ENCODE results near the gene ZNF557.
A peak's percentile ranks its signal among the peaks of the same experiment; 100 is the strongest.
"Not testable (repeated sequence)": the region's sequence is repeated elsewhere in the genome, so short reads cannot be mapped to it uniquely, and the experiment has no call there.

The ZNF557 gene
- total RNA-seq, result 4.9 to 38.2 (median 23.7) reads per million in 17 experiments

DNA sequence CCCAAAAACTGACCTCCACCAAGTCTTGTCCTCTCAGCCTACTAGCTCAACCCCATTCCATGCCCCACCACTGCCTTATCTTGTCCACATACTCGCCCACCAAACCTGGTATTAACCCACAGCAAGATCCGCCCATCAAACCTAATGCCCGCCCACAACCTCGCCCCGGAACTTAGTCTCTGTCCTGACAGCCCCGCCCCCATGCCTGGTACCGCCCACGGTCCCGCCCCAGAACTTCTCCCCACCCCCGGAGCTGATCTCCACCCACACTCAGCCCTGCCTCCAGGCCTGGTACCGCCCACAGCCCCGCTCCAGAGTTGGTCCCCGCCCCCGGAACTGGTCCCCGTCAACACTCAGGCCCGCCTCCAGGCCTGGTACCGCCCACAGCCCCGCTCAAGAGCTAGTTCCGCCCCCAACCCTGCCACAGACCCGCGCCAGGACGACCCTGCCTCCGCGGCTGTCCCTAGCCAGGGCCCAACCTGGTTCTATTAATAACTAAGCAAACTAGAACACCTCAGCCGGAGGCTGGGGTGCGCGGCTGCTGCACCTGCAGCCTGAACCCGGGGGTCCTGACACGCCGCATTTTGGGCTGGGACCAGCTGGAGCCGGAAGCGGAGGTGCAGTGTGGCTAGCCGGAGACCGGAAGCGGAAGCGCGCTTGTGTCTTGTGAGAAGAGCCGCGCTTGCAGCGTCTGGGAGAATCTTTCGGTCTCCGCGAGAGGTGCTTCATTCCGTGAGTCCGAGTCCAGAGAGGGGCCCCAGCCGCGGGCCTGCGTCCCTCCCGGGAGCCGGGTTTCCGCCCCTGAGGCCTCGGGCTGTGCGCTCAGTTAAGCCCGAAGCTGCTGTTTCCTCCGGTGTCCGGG is at the start of gene ZNF557:
Gene ZNF557 (plus strand): TSS at position 662 of the 862 bp plus-strand sequence. CDS start 5,372 bp downstream, outside the sequence.
- peak; percentile 97 to 99 (median 98) for DNase-seq

GRCh38 chr19:7021331-7021730 is 48.2 kb upstream of the ZNF557 start, which contains the start of gene MBD3L2B:
Gene MBD3L2B (minus strand): TSS chr19:7021431. CDS start chr19:7021397, 34 bp downstream.
- DNase-seq, result not testable (repeated sequence)

DNA sequence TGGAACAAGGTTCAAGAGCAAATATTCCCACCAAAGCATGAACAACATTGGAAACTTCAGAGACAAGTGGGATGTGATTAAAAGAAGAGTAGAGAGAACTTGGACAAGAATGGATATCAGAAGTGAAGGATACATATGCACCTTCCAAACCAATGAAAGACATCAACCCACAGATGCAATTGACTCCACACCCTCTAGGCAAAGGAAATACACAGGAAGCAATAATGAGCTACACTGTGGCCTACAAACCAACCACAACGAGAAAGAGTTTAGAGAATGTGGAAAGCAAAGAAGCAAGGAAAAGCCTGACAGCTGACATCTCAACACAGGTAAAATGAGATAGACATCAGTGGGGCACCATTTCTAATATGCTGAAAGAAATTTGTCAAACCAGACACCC is 40.7 kb upstream of the ZNF557 start:
- not testable (repeated sequence) for DNase-seq

DNA sequence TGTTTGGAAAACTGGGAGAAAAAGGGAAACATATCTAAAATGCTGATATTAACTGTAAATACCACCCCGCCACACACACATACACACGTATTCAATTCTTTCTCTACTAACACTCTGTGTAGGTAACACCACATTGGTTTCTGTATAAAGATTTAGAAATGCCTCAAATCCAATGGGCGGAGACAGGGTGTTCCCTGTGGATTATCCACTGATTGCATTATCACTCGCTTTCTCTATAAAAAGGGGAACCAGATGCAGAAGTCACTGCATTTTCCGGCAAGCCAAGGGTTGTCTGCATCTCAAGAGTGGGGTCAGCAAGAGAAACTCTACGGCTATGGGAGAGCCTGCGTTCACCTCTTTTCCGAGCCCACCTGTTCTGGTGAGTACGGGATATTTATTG is 39.2 kb upstream of the ZNF557 start, which contains the start of gene MBD3L5:
Gene MBD3L5 (plus strand): TSS at position 301 of the 400 bp plus-strand sequence. CDS start 34 bp downstream, at position 335.
- not testable (repeated sequence) for DNase-seq

DNA sequence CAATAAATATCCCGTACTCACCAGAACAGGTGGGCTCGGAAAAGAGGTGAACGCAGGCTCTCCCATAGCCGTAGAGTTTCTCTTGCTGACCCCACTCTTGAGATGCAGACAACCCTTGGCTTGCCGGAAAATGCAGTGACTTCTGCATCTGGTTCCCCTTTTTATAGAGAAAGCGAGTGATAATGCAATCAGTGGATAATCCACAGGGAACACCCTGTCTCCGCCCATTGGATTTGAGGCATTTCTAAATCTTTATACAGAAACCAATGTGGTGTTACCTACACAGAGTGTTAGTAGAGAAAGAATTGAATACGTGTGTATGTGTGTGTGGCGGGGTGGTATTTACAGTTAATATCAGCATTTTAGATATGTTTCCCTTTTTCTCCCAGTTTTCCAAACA is 29.4 kb upstream of the ZNF557 start, which contains the start of gene MBD3L4:
Gene MBD3L4 (minus strand): TSS at position 101 of the 400 bp plus-strand sequence. CDS start 35 bp downstream, at position 66.
- DNase-seq, result not testable (repeated sequence)

DNA sequence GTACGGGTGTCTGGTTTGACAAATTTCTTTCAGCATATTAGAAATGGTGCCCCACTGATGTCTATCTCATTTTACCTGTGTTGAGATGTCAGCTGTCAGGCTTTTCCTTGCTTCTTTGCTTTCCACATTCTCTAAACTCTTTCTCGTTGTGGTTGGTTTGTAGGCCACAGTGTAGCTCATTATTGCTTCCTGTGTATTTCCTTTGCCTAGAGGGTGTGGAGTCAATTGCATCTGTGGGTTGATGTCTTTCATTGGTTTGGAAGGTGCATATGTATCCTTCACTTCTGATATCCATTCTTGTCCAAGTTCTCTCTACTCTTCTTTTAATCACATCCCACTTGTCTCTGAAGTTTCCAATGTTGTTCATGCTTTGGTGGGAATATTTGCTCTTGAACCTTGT is 27.9 kb upstream of the ZNF557 start:
- not testable (repeated sequence) for DNase-seq

DNA sequence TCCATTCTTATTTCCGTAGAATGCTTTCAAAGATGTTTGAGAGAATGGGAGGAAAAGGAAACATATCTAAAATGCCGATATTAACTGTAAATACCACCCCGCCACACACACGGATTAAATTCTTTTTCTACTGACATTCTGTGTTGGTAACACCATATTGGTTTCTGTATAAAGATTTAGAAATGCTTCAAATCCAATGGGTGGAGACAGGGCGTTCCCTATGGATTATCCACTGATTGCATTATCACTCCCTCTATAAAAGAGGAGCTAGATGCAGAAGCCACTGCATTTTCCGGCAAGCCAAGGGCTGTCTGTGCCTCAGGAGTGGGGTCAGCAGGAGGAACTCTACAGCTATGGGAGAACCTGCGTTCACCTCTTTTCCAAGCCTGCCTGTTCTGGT is 20.5 kb upstream of the ZNF557 start, which contains the start of gene MBD3L2:
Gene MBD3L2 (plus strand): TSS at position 301 of the 400 bp plus-strand sequence. CDS start 53 bp downstream, at position 354.
- DNase-seq, result not testable (repeated sequence)

GRCh38 chr19:7051421-7051820 is 18.1 kb upstream of the ZNF557 start:
- DNase-seq, result not testable (repeated sequence)

DNA sequence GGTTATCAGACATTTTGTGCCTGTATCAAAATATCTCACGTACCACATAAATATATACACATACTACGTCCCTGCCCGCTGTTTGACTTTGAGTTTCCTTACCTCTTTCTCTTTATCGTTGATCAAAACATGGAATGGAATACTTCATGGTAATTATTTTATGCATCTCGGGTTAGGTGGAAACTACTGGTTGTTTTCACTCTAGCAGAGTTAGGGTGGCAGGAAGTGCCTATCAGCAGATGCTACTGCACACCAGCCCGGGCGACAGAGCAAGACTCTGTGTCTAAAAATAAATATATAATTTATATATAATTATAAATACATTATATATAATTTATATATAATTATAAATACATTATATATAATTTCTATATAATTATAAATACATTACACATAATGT is 16.6 kb upstream of the ZNF557 start:
- not testable (repeated sequence) for DNase-seq

DNA sequence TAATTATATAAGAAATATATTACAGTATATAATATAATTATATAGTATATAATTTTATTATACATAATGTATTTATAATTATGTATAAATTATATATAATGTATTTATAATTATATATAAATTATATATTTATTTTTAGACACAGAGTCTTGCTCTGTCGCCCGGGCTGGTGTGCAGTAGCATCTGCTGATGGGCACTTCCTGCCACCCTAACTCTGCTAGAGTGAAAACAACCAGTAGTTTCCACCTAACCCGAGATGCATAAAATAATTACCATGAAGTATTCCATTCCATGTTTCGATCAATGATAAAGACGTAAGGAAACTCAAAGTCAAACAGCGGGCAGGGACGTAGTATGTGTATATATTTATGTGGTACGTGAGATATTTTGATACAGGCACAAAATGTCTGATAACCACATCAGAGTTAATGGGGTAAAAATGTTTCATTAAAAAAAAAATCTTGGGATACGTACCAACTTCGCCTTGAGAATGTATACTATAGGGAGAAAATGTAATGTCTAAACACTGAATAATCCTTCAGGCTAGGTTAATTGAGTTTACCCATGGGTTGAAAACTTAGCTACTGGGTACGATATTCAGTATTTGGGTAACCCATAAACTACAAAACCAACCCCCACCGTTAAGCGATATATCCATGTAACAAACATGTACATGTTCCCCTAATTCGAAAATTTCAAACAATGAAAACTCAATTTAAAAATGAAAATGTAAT is 14.7 kb upstream of the ZNF557 start:
- not testable (repeated sequence) for DNase-seq

DNA sequence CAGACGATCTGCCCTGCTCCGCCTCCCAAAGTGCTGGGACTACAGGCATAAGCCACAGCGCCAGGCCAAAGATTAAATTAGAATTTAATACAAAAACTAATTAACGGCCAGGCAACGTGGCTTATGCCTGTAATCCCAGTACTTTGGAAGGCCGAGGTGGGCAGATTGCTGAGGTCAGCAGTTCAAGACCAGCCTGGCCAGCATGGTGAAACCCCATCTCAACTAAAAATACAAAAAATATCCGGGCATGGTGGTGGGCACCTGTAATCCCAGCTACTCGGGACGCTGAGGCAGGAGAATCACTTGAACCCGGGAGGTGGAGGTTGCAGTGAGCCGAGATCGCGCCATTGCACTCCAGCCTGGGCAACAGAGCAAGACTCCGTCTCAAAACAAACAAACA is 13.8 kb upstream of the ZNF557 start:
- not testable (repeated sequence) for DNase-seq

DNA sequence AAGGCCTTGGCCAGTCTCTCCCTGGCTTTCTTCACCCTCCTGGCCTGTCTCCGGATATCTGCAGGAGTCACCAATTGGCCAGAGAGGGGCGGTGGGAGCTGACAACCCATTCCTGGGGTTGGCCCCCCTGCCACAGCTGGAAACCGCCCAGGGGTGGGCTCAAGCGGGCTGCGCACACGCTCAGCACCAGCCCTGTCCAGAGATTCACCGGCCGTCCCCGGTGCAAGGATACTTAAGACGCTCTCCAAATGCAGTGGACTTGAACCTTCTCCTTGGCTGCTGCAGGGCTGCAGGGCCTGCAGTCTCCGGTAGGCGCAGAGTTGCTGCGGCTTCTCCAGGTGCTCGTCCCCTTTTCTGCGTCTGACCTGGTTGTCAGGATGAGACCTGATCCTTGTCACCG is 13.1 kb upstream of the ZNF557 start:
- DNase-seq, result not testable (repeated sequence)

- not testable (repeated sequence) for DNase-seq
Observed at GRCh38 chr19:7058576-7058975, 10.9 kb upstream of the ZNF557 start, which contains the start of gene MBD3L3. Gene MBD3L3 (minus strand): TSS chr19:7058676. CDS start chr19:7058605, 71 bp downstream.

DNA sequence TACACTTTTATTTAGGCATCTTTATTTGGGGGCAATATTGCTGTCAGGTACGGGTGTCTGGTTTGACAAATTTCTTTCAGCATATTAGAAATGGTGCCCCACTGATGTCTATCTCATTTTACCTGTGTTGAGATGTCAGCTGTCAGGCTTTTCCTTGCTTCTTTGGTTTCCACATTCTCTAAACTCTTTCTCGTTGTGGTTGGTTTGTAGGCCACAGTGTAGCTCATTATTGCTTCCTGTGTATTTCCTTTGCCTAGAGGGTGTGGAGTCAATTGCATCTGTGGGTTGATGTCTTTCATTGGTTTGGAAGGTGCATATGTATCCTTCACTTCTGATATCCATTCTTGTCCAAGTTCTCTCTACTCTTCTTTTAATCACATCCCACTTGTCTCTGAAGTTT is 9.5 kb upstream of the ZNF557 start:
- not testable (repeated sequence) for DNase-seq

GRCh38 chr19:7063339-7063738 is 6.2 kb upstream of the ZNF557 start:
- no peak for DNase-seq

DNA sequence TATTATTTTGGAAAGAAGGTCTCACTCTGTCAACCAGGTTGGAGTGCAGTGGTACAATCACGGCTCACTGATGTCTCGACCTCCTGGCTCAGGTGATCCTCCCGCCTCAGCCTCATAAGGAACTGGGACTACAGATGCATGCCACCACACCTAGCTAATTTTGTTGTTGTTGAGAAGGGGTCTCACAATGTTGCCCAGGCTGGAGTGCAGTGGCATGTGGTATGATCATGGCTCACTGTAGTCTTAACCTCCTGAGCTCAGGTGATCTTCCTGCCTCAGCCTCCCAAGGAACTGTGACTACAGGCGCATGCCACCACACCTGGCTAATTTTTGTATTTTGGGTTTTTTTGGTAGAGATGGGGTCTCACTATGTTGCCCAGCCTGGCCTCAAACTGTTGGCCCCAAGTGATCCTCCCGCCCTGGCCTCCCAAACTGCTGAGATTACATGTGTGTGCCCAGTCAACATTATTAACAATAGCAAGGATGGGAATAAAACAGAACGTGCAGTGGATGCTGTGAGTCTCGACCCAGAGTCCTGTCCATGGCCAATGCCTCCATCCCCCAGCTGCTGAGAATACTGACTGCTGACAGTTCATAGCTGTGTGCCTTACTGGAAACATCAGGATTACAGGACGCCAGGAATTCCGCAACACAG is 5.6 kb upstream of the ZNF557 start:
- DNase-seq, result no peak

DNA sequence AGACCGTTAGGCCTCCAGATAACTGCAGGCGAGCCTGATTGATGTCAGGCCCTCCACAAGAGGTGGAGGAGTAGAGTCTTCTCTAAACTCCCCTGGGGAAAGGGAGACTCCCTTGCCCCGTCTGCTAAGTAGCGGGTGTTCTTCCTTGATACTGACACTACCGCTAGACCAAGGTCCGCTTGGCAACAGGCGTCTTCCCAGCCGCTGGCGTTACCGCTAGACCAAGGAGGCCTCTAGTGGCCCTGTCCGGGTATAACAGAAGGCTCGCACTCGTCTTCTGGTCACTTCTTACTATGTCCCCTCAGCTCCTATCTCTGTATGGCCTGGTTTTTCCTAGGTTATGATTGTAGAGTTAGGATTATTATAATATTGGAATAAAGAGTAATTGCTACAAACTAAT is 2.4 kb upstream of the ZNF557 start:
- peak in 3 of 4 experiments; percentile 23 to 30 (median 24) for DNase-seq

- DNase-seq, result no peak
Observed at GRCh38 chr19:7067716-7068115, 1.8 kb upstream of the ZNF557 start.

DNA sequence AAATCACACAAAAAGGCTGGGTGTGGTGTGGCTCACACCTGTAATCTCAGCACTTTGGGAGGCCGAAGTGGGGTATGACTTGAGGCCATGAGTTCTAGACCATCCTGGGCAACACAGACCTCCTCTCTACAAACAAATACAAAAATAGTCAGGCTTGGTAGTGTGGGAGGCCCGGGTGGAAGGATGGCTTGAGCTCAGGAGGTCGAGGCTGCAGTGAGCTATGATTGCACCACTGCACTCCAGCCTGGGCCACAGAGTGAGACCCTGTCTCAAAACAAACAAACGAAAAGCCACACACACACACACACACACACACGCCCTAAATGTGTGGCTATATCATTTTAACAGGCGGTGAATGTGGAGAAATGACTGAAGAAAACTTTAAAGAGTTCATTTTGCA is 904 bp upstream of the ZNF557 start:
- no peak for DNase-seq

DNA sequence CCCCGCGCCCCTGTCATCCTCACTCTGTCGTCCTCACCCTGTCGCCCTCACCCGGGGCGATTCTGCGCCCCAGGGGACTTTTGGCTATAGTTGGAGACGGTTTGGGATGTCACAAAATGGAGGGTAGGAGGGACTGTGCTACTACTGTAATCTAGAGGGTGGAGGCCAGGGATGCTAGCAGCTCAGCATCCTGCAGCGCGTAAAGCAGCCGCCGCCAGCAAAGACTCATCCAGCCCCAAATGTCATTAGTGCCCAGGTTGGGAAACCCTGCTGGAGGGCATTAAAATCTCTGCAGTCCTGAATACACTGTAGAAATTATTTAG is 362 bp downstream of the ZNF557 start:
- DNase-seq, result peak in 1 of 4 experiments; percentile 15

- DNase-seq, result no peak
Observed at GRCh38 chr19:7072541-7072940, 3.0 kb downstream of the ZNF557 start.

GRCh38 chr19:7074705-7075282 is 5.3 kb downstream of the ZNF557 start:
- DNase-seq, result no peak
